Upper lobe of left lung (tissue), 4 donors: ENCODE results near the gene ZNF518A.

ENCODE experiments used
- EP300 ChIP-seq, 4 donors: sonication (generic); formaldehyde crosslinking; IDR thresholded peaks; one replicate each; pipeline ENCODE4 v1.5.1; 2017; ENCODE audit warnings: antibody characterized with exemption in 4 of 4, control low read depth in 2 of 4
- POLR2A ChIP-seq, 4 donors: fragments of 450-650 bp; IDR thresholded peaks; one replicate each; pipeline ENCODE4 v1.5.1; 2016 to 2017; ENCODE audit warnings: antibody characterized with exemption in 4 of 4, mild to moderate bottlenecking in 2 of 4
- POLR2AphosphoS5 ChIP-seq, 2 donors: sonication (generic); formaldehyde crosslinking; IDR thresholded peaks; one replicate each; pipeline ENCODE4 v1.5.1; 2017; ENCODE audit warnings: antibody characterized with exemption in 2 of 2
- TF ChIP-seq, protein P1 (sequence below), 6 experiments: fragments of 450-650 bp in 4 of 6; fragments of 200-600 bp in 2 of 6; sonication (generic) in 2 of 6; IDR thresholded peaks; one replicate each; pipeline ENCODE4 v1.5.1; 2016 to 2019; ENCODE audit warnings: antibody characterized with exemption in 6 of 6

DNA sequence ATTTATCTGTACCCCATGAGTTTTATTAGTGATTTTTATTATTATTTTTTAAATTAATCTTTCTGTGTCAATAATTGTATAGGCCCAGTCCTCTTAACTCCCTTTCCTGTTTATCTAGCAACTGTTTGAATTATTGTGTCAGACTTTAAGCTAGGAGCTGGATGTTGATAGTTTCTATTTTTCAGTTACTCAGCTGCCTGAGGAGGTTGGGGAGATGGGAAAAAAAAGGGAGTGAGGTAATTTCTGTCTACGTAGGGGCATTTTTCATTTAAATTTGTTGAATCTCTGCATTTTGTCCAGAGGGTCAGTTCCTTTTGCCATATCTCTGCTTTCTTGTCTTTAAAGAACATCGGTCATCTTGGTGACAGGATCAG, 5.0 kb upstream of the ZNF518A start:
- TF ChIP-seq POLR2AphosphoS5 (IDR thresholded peaks at IDR 0.05) (no peak), EP300 (IDR thresholded peaks at IDR 0.05) (no peak), POLR2A (IDR thresholded peaks at IDR 0.05) (no peak)
- TF ChIP-seq, protein P1, sequence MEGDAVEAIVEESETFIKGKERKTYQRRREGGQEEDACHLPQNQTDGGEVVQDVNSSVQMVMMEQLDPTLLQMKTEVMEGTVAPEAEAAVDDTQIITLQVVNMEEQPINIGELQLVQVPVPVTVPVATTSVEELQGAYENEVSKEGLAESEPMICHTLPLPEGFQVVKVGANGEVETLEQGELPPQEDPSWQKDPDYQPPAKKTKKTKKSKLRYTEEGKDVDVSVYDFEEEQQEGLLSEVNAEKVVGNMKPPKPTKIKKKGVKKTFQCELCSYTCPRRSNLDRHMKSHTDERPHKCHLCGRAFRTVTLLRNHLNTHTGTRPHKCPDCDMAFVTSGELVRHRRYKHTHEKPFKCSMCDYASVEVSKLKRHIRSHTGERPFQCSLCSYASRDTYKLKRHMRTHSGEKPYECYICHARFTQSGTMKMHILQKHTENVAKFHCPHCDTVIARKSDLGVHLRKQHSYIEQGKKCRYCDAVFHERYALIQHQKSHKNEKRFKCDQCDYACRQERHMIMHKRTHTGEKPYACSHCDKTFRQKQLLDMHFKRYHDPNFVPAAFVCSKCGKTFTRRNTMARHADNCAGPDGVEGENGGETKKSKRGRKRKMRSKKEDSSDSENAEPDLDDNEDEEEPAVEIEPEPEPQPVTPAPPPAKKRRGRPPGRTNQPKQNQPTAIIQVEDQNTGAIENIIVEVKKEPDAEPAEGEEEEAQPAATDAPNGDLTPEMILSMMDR (IDR thresholded peaks at IDR 0.05): no peak
